Activated CD4-positive, alpha-beta T cell treated with anti-CD3 and anti-CD28 coated beads for 36 hours (primary cell): ENCODE measurements around the gene VPS54. TPM values are rescaled to one million over a fixed set of nuclear protein-coding genes. Genes with fewer than 3 reads are reported as not detected.

Source experiments
- ATAC-seq: fragments of 200-7000 bp; cut with Tn5 transposase; one replicate; pipeline ENCODE4 v1.10.0; 2021; ENCODE audit warnings: mild to moderate bottlenecking, moderate library complexity
- CTCF ChIA-PET: fragments of 350-600 bp; sonication (Branson Sonifier 250); formaldehyde crosslinking; loops from one replicate; lab custom pipeline; 2021; ENCODE audit warnings: antibody characterized with exemption; lab: Charles Lee
- POLR2A ChIA-PET: fragments of 350-600 bp; sonication (Branson Sonifier 250); formaldehyde crosslinking; loops from one replicate; lab custom pipeline; 2021; ENCODE audit warnings: antibody characterized with exemption, inconsistent platforms; lab: Charles Lee
- DNase-seq: peaks from one replicate; pipeline ENCODE4 v3.0.0-alpha.2; 2020
- H3K27ac Mint-ChIP-seq: one replicate; pipeline ENCODE4 v1.8.0; 2021; ENCODE audit warnings: mixed read lengths
- H3K27me3 Mint-ChIP-seq: one replicate; pipeline ENCODE4 v1.8.0; 2021; ENCODE audit warnings: mixed read lengths
- H3K36me3 Mint-ChIP-seq: one replicate; pipeline ENCODE4 v1.8.0; 2021; ENCODE audit warnings: low read depth, mixed read lengths
- H3K4me1 Mint-ChIP-seq: one replicate; pipeline ENCODE4 v1.8.0; 2021; ENCODE audit warnings: mixed read lengths
- H3K4me3 Mint-ChIP-seq: one replicate; pipeline ENCODE4 v1.8.0; 2021; ENCODE audit warnings: mild to moderate bottlenecking, moderate library complexity, mixed read lengths
- H3K9me3 Mint-ChIP-seq: one replicate; pipeline ENCODE4 v1.8.0; 2021; ENCODE audit warnings: low read depth, mixed read lengths
- intact Hi-C, 2 experiments: fragments of 100-400 bp; cut with DNase I in 1 of 2; cut with micrococcal nuclease in 1 of 2; formaldehyde crosslinking; loops; one replicate each; pipeline versions ENCODE4 v1.14.2 to v1.15.1; 2022 to 2024; cut with DNase I, micrococcal nuclease
- total RNA-seq, 2 experiments: library from RNA; stranded (reverse); gene quantifications; one replicate each; pipeline ENCODE4 v1.2.3, GENCODE V29; 2021

The VPS54 gene
- total RNA-seq, 2 experiments from 2014 or later = 9.0 to 11.7 TPM

DNA sequence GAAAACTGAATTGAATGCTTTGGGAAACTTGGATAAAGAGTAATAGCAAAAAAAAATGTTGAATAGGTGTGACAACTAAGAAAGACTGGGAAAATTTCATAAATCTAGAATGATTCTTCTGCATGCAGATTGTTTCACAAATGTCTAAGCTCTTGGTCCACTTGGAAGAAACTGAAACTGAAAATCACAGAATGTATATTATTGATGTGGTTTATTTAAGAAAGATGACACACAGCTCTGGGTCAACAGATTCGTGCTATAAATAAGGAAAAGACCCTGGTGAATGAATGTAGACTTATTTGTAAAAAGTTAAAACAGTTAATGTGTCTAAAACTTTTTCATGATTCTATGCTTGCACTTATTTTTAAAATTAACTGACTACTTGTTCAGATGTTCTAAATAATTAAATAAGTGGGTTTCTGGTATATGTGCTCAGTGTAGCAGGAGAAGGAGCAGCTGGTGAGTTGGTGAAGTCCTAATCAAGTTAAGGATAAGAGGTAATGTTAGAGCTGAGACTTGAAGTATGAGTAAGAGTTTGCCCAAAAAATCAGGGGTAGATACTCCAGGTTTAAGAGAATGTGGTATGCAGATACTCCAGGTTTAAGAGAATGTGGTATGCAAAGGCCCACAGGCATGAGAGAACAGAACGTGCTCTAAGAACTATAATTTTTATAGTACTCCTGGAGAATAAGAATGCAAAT is 153.1 kb downstream of the VPS54 start:
- H3K9me3 Mint-ChIP-seq = no peaks in the 10 kb centered on the region
- H3K4me1 Mint-ChIP-seq = peaks cover 39% of the 10 kb centered on the region
- peaks cover 26% of the 10 kb centered on the region for H3K36me3 Mint-ChIP-seq
- ATAC-seq (no peak), DNase-seq (no peak)
- no peak overlapping the region for H3K4me3 Mint-ChIP-seq
- H3K27ac Mint-ChIP-seq = no peak overlapping the region
- intact Hi-C loops = no loop called here
- ChIA-PET CTCF (interaction anchor here (0.6 to 1.7 kb wide), 9 partner anchors 8 to 812 kb away, joined by 3 to 6 read pairs (median 4); no protein-coding TSS in a partner anchor), POLR2A (interaction anchor here (1.0 kb wide), 1 partner anchor 25 kb away, joined by 6 read pairs; the partner anchor contains the start of gene UGP2)
- no peaks in the 10 kb centered on the region for H3K27me3 Mint-ChIP-seq

DNA sequence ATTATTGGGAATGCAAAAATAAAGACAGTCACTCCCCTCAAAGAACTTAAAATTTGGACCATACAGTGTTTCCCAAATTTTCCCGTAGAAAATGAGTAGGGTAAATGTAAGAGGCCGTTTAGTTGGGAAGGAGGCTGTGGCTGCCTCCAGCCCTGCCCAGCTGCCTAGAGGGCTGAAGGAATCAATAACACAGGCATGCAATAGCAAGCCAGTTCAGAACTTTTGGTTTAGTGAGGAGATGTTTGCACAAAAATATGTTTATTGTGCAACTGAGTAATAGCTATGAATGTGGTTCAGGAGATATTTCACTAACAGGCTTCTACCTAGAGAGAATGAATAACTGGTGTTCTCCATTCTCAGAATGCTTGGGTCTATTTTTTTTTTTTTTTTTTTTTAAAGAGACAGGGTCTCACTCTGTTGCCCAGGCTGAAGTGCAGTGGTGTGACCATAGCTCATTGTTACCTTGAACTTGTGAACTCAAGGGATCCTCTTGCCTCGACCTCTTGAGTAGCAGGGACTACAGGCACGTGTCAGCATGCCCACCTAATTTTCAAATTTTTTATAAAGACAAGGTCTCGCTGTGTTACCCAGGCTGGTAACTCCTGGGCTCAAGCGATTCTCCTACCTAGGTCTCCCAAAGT is 153.9 kb downstream of the VPS54 start:
- DNase-seq = no peak
- no peak for ATAC-seq
- CTCF ChIA-PET = interaction anchor here (0.6 to 2.5 kb wide), 7 partner anchors 9 to 167 kb away, joined by 3 to 11 read pairs (median 4); no protein-coding TSS in a partner anchor
- H3K9me3 Mint-ChIP-seq = no peaks in the 10 kb centered on the region
- H3K4me3 Mint-ChIP-seq = no peak overlapping the region
- peaks cover 25% of the 10 kb centered on the region for H3K36me3 Mint-ChIP-seq
- H3K27ac Mint-ChIP-seq = no peak overlapping the region
- H3K27me3 Mint-ChIP-seq = no peaks in the 10 kb centered on the region
- POLR2A ChIA-PET = interaction anchor here (1.0 kb wide), 1 partner anchor 24 kb away, joined by 6 read pairs; the partner anchor contains the start of gene UGP2
- H3K4me1 Mint-ChIP-seq = peaks cover 41% of the 10 kb centered on the region
- intact Hi-C loops = loop anchor here in 1 of 2 experiments (2.0 kb wide), 1 partner anchor 24 kb away; no protein-coding TSS in a partner anchor

DNA sequence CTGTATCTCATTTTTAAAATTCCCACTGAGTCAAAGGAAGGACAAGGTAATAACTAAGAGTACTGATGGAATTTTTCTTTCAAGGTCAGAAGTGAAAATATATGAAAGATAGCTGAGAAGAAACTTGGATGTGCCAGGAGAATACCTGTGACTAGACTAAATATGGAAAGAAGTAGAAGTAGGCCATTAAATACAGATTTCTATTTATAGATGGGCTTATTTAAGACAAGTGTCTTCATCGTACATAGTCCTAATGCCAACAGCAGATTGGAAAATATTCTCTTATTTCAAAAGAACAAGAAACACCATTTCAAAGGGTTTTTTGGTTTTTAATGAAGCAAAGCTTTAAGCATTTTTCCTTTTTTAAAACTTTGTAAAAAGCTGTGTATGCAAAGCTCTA is 155.5 kb downstream of the VPS54 start:
- Mint-ChIP-seq H3K4me3 (no peak overlapping the region), H3K27me3 (no peaks in the 10 kb centered on the region), H3K36me3 (peaks cover 33% of the 10 kb centered on the region), H3K9me3 (no peaks in the 10 kb centered on the region), H3K27ac (peak overlapping the region; percentile 52), H3K4me1 (peaks cover 41% of the 10 kb centered on the region)
- intact Hi-C loops = loop anchor here in 1 of 2 experiments (2.0 to 5.0 kb wide), 2 partner anchors 25 to 276 kb away; partner anchors contain the start of genes MDH1 and WDPCP
- ChIA-PET CTCF (interaction anchor here (0.6 to 2.5 kb wide), 7 partner anchors 9 to 171 kb away, joined by 3 to 11 read pairs (median 3); no protein-coding TSS in a partner anchor), POLR2A (no interaction called here)
- DNase-seq (no peak), ATAC-seq (no peak)

DNA sequence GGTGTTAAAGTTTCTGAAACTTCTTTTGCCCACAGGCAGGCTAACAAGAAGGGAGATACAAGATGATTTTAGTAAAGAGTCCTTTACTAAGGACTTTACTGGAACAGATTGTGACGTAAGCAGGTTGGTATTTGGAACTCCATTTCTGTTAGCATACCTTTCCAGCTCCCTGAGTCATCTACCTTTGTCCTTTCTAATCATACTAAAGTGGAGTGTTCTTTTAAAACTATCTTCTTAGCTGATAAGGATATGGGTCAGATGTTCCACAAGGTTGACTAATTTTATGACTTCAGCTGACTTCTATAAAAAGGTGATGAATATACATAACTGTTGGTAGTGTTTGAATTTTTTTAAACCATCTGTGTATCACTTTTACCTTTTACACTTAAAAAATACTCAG is 156.4 kb downstream of the VPS54 start:
- Mint-ChIP-seq H3K27me3 (no peaks in the 10 kb centered on the region), H3K27ac (peak overlapping the region; percentile 83), H3K4me1 (peaks cover 42% of the 10 kb centered on the region), H3K4me3 (no peak overlapping the region), H3K9me3 (no peaks in the 10 kb centered on the region), H3K36me3 (peaks cover 37% of the 10 kb centered on the region)
- DNase-seq (no peak), ATAC-seq (peak; percentile 78)
- ChIA-PET POLR2A (no interaction called here), CTCF (interaction anchor here (0.7 to 4.0 kb wide), 10 partner anchors 10 to 465 kb away, joined by 3 to 42 read pairs (median 8); partner anchors contain the start of gene UGP2)
- intact Hi-C loops = loop anchor here in 1 of 2 experiments (5.0 kb wide), 1 partner anchor 276 kb away; the partner anchor contains the start of genes MDH1 and WDPCP

DNA sequence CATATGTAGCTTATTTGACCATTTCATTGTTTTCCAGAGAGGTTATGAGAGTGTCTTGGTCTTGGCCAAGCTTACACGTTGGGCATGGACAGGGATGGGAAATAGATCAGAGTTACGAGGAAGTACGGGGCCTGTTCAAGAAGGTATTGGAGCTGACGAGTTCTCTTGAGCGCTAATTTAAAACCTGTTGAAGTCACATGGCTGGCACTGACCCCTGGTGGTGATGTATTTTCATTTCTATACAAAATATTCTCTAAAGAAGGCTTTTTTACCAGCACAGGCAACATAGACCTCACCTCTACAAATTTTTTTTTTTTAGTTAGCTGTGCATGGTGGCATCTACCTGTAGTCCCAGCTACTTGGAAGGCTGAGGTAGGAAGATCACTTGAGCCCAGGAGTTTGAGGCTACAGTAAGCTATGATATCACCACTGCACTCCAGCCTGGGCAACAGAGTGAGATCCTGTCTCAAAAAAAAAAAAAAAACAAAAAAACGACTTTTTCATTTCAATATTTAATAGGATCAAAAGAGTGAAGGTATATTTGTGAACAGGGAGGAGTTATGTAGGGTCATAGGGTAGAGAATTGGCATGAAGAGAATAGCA is 157.9 kb downstream of the VPS54 start:
- peaks cover 49% of the 10 kb centered on the region for H3K36me3 Mint-ChIP-seq
- no peaks in the 10 kb centered on the region for H3K27me3 Mint-ChIP-seq
- peak; percentile 73 for DNase-seq
- H3K4me1 Mint-ChIP-seq = peaks cover 43% of the 10 kb centered on the region
- POLR2A ChIA-PET = no interaction called here
- no peaks in the 10 kb centered on the region for H3K9me3 Mint-ChIP-seq
- peak; percentile 39 for ATAC-seq
- no peak overlapping the region for H3K4me3 Mint-ChIP-seq
- intact Hi-C loops = loop anchor here (1.0 to 5.0 kb wide), 2 partner anchors 169 to 274 kb away; partner anchors contain the start of genes MDH1 (in 1 of the 2) and WDPCP (in 1 of the 2)
- no peak overlapping the region for H3K27ac Mint-ChIP-seq
- CTCF ChIA-PET = interaction anchor here (0.6 to 4.0 kb wide), 25 partner anchors 9 to 469 kb away, joined by 3 to 42 read pairs (median 4); partner anchors contain the start of gene UGP2

DNA sequence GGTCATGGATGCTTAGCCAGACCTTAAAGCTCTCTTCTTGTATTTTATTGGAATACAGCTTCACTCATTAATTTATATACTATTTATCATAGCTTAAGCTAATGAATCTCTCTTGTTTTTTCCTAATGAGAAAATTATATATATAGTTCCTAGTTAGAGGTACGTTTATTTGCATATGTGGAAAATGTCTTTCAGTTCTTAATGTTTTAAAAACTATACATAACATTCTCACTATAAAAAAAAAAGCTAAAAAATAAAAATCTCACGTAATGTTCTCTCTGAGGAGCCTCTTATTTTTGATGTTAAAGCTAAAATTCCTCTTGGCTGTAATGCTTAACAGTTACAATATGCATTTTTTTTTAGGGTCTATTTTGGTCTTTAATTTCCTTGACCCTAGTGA is 160.9 kb downstream of the VPS54 start:
- DNase-seq (no peak), ATAC-seq (no peak)
- H3K4me1 Mint-ChIP-seq = peaks cover 51% of the 10 kb centered on the region
- H3K9me3 Mint-ChIP-seq = no peaks in the 10 kb centered on the region
- H3K27ac Mint-ChIP-seq = no peak overlapping the region
- H3K27me3 Mint-ChIP-seq = no peaks in the 10 kb centered on the region
- intact Hi-C loops = loop anchor here in 1 of 2 experiments (5.0 kb wide), 1 partner anchor 271 kb away; the partner anchor contains the start of genes MDH1 and WDPCP
- H3K4me3 Mint-ChIP-seq = no peak overlapping the region
- H3K36me3 Mint-ChIP-seq = peaks cover 54% of the 10 kb centered on the region
- POLR2A ChIA-PET = interaction anchor here (0.9 kb wide), 1 partner anchor 17 kb away, joined by 3 read pairs; the partner anchor contains the start of gene UGP2
- CTCF ChIA-PET = interaction anchor here (0.7 to 2.1 kb wide), 7 partner anchors 9 to 1529 kb away, joined by 3 to 8 read pairs (median 3); partner anchors contain the start of gene UGP2

DNA sequence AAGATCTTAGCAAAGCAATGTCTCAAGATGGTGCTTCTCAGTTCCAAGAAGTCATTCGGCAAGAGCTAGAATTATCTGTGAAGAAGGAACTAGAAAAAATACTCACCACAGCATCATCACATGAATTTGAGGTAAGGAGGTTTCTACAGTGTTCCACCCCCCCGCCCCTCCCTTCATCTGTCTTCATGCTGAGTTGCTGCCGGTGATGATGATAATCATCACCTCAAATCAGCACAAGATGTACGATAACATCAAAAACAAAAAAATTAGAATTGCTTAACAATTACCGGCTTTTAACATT is 163.0 kb downstream of the VPS54 start:
- ChIA-PET POLR2A (interaction anchor here (0.6 to 1.7 kb wide), 3 partner anchors 15 to 268 kb away, joined by 3 to 14 read pairs (median 4); partner anchors contain the start of genes MDH1, UGP2 and WDPCP), CTCF (interaction anchor here (0.5 to 1.1 kb wide), 4 partner anchors 9 to 269 kb away, joined by 3 to 4 read pairs (median 3); no protein-coding TSS in a partner anchor)
- DNase-seq (peak; percentile 63), ATAC-seq (peak; percentile 89)
- no peaks in the 10 kb centered on the region for H3K9me3 Mint-ChIP-seq
- H3K27me3 Mint-ChIP-seq = no peaks in the 10 kb centered on the region
- H3K36me3 Mint-ChIP-seq = peaks cover 43% of the 10 kb centered on the region
- peak overlapping the region; percentile 40 for H3K4me3 Mint-ChIP-seq
- peak overlapping the region; percentile 83 for H3K27ac Mint-ChIP-seq
- H3K4me1 Mint-ChIP-seq = peaks cover 51% of the 10 kb centered on the region
- intact Hi-C loops = loop anchor here (1.0 to 5.0 kb wide), 3 partner anchors 15 to 269 kb away; partner anchors contain the start of genes MDH1 (in 1 of the 2), UGP2 (in 1 of the 2) and WDPCP (in 1 of the 2)

DNA sequence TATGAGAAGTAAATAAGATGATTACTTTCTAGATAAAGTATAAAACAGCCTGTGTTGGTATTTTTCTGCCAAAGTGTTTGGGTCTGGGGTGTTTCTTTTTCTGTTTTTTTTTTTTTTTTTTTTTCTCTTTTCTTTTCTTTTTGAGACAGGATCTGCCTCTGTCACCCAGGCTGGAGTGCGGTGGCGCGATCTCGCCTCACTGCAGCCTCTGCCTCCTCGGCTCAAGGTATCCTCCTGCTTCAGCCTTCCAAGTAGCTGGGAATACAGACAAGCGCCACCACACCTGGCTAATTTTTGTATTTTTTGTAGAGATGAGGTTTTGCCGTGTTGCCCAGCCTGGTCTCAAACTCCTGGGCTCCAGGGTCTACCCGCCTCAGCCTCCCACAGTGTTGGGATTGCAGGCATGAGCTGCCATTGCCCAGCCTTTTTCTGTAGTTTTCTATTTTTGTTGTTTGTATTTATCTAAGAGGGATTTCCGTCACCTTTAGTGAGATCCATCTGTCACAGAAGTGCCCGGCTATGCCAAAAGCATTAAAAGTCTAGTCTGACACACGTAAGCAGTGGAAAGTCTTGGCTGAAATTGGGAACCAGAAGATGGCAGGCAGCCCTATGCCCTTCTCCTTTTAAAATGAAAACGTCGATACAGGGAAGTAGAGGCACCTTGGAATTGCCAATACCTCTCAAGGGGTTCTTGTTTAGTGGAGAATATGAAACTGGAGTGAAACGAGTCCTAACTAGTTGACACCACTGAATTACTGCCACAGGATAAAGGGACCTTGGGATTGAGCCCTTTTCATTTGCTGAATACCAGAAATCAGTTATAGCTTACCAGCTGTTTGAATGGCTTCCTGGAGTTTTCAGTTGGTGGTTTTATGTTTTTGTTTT is 163.6 kb downstream of the VPS54 start:
- peaks cover 42% of the 10 kb centered on the region for H3K36me3 Mint-ChIP-seq
- CTCF ChIA-PET = interaction anchor here (0.5 to 4.9 kb wide), 7 partner anchors 8 to 268 kb away, joined by 3 to 19 read pairs (median 3); partner anchors contain the start of gene UGP2
- ATAC-seq (no peak), DNase-seq (peak; percentile 17)
- peak overlapping the region; percentile 40 for H3K4me3 Mint-ChIP-seq
- POLR2A ChIA-PET = interaction anchor here (0.6 to 1.7 kb wide), 4 partner anchors 12 to 267 kb away, joined by 3 to 14 read pairs (median 8); partner anchors contain the start of genes MDH1, UGP2 and WDPCP
- no peaks in the 10 kb centered on the region for H3K9me3 Mint-ChIP-seq
- H3K4me1 Mint-ChIP-seq = peaks cover 51% of the 10 kb centered on the region
- H3K27ac Mint-ChIP-seq = peak overlapping the region; percentile 83
- H3K27me3 Mint-ChIP-seq = no peaks in the 10 kb centered on the region
- intact Hi-C loops = loop anchor here (1.0 to 5.0 kb wide), 3 partner anchors 14 to 268 kb away; partner anchors contain the start of genes MDH1 (in 1 of the 2), UGP2 (in 1 of the 2) and WDPCP (in 1 of the 2)

DNA sequence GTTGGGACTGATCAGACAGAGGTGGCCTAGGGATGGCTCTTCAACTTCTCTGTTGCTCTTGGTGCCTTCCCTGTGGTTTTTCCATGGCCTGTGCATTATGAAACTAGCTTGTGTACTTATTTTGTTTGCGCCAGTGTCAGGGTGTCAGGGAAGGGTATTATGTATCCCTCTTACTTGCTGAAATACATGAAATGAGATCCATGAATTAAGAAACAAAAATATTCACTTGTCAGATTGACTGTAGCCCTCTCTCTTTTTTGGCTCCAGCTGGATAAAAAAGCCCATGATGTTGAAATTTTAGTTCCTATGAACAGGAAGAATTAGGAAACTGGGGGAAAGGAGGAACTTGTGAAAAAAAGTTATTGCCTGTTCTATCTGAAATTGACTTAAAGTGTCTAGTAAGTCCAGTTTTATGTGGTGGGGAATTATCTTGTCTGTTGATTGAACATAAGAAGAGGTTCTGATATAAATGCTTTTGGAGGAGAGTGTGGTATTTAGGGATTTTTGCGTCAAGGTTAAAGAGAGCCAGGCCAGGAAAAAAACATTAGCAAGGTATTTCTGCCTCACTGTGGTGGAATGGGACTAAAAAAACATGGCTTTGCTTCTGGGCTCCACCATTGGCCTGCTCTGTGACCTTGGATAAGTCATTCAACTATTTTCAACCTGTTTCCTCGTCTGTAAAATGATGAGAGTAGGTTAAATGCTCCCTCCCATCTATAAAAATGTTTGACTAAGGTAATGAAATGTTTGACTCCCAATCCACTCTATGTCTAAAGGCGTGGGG is 165.5 kb downstream of the VPS54 start:
- H3K27me3 Mint-ChIP-seq = no peaks in the 10 kb centered on the region
- H3K4me3 Mint-ChIP-seq = no peak overlapping the region
- H3K4me1 Mint-ChIP-seq = peaks cover 59% of the 10 kb centered on the region
- DNase-seq (no peak), ATAC-seq (no peak)
- POLR2A ChIA-PET = interaction anchor here (1.3 kb wide), 1 partner anchor 11 kb away, joined by 8 read pairs; the partner anchor contains the start of gene UGP2
- H3K27ac Mint-ChIP-seq = peak overlapping the region; percentile 89
- intact Hi-C loops = no loop called here
- H3K36me3 Mint-ChIP-seq = peaks cover 31% of the 10 kb centered on the region
- CTCF ChIA-PET = interaction anchor here (0.9 to 4.9 kb wide), 3 partner anchors 8 to 12 kb away, joined by 3 to 19 read pairs (median 19); partner anchors contain the start of gene UGP2
- no peaks in the 10 kb centered on the region for H3K9me3 Mint-ChIP-seq
